ENCODE measurements around the gene MME.
A peak's percentile ranks its signal among the peaks of the same experiment; 100 is the strongest.
"Not testable (repeated sequence)": the region's sequence is repeated elsewhere in the genome, so short reads cannot be mapped to it uniquely, and the experiment has no call there.

MME gene

DNA sequence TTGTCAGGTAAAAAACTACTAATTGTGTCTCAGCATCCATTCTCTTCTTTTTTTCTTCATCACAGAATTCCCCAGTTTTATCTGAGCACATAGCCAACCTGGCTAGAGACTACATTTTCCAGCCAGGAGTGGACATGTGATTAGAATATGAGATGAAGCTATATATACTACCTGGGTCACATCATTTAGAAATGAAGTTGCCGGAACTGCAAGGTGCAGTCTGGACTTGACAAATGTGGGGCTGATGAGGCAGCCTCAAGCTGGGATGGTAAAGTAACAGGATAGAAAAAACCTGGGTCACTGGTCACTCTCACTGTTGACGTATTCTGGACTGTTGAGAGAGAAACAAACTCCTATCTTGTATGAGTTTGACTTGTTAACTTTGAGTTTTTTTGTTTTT is 113.7 kb downstream of the MME start:
- DNase-seq (ENCODE audit: low spot score) = no peak

DNA sequence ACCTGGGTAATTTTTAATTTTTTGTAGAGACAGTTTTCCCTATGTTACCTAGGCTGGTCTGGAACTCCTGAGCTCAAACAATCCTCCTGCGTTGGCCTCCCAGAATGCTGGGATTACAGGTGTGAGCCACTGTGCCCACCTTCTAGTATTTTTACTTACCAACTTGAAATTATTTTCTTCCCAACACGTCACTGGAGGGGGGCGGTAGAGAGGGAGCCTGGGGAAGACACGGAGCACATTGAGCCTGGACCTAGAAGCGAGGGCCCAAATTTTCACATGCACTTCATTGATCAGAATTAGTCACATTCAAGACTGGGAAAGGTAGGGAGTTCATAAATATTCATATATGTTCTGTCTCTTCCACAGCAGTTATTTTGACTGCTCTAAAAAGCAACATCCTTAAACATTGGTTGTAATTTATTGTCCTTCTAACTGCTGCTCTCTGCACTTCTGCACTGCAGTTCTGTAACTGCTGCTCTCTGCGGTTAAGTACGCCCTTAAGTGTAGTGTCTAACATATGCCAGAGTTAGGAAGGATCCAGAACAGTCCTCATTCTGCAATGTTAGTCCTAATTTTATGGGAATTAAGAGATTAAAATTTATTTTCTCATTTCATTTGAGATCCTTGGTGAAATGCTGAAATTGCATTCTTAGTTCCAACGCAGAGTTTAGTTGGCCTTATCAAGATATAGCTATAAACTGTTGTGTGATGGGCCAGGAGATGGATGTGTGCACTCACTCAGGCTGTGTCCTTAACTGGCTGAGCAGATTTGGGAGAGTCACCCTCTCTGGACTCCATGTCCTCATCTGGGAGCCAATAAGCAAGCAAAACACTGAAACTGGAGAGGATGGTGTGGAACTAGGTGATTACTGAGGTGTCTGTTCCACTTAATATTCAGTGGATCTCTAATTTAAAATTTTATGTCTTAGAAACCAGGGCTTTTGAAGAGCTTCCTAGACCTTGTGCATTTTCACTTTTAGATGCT is 115.1 kb downstream of the MME start:
- DNase-seq (ENCODE audit: low spot score) = no peak

DNA sequence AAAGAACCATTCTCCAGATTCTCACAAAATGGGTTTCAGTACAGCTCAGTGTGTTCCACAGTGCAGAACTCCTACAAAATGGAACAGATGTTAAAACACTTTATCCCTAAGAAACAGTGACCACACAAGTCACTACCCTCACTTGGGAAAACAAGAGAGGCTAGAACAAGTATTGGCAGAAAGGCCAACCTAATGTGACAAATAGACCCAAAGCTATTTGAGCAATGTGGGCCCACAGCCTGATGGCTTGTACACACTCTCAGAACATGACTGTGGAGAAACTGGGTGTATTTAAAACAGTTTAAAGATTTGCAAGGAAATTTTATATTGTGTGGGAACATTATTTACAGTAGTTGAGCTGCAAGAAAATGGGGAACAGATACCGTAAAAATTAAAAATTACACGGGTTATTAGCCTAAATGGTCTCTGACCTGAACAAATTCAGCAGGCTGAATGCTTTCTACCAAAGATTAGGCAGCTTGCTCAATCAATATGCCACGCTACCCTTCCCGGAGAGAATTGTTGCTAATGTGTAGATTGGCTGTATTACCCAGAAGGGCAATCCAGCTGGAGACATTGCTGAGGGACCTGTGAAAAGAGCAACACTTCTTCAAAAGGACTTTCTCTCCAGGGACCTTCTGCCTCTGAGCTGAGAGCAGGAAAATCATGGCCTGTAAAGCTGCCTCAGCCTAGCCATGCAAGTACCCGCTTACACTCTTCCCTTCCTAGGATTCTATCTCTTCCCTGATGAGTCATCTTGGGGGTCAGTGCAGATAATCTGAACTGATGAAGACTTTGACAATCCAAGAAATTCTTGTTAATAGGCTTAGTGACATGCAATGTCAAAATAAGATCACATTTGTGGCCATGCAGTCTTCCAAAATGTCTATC is 116.3 kb downstream of the MME start:
- no peak for DNase-seq (ENCODE audit: low spot score)

DNA sequence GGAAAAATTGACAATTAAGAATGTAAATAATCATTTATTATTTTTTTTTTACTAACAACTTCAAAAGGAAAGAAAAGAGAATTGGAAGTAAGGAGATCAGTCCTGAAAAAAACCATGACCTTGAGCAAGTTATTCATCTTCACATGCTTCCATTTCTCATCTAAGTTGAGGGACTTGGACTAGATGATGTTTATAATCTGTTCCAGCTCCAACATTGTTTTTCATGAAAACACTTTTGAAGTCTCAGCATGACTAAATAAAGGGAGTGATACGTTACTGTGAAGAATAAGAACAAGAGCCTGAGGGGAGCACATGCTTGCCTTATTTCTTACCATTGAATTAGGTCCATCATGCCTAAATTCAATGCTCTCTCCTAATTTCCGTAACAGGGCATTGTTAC is 117.7 kb downstream of the MME start:
- DNase-seq (ENCODE audit: low spot score) = no peak

DNA sequence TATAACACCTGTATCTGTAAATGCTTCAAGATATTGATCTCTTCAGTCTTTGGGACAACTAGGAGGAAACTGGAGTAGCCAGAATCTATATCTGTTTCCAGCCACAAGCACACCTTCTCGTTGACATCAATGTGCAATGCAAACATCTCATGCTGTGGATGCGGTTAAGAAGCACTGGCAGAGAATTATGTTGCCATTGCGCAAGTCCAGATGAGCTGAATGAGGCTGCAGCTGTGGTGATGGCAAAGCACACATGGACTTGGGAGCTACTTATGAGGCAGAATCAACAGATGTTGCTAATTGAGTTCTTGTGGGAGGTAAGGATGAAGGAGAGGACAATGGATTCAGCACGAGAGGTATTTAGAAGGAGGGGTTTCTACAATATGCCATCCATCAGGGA is 122.5 kb downstream of the MME start:
- DNase-seq (ENCODE audit: low spot score) = no peak

DNA sequence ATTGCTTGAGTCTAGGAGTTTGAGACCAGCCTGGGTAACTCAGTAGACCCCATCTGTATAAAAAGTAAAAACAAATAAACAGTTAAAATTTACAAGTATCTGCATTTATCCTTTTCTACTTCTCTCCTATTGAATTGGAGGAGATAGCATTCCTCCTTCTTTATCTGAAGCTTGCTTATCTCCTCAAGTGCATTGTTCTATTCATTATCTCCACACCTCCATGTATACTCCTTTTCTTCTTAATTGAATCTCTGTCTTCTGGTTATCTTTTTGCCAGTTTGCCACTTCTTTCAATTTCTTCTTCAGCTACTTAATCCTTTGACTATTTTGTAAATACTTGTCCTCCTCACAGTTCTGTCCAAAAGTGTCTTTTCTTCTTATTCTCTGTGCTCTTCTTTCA is 124.7 kb downstream of the MME start:
- DNase-seq (ENCODE audit: low spot score) = no peak

DNA sequence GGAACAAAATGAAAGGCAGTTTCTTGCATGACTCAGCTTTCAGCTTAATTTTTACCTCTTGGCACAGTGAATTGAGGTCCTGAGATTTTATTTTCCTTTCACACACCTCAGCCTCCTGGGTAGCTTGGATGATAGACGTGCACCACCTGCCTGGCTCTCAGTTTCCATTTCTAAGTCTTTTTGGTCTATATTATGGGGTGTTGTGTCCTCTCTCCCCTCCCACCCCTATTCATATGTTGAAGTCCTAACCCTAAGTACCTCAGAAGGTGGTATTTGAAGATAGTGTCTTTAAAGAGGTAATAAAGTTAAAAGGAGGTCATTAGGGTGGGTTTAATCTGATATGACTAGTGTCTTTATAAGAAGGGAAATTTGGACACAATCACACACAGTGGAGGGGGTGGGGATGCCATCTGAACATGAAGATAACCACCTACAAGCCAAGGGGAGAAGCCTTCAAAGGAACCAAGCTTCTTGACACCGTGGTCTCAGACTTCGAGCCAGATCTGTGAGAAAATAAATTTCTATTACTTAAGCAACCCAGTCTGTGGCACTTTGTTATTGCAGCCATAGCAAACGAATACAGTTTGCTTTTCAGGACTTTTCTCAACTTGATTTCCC is 128.2 kb downstream of the MME start:
- DNase-seq (ENCODE audit: low spot score) = no peak

DNA sequence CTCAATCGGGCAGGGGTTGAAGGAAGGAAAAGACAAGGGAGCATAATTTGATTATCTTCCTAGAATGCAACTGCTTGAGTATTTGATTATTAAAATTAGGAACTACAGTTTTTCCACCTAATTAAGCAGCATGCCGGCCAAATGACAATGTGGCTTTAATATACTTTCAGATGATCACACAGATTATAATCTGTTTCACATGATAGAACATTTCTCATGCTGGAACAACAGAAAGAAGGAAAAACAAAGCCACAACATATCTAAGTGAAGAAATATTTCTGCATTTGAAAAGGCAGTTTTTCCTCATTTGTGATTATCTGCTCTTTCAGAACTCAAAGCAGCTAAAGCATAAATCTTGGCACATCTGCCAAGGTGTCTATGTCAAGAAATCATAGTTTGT is 130.6 kb downstream of the MME start:
- no peak for DNase-seq (ENCODE audit: low spot score)

DNA sequence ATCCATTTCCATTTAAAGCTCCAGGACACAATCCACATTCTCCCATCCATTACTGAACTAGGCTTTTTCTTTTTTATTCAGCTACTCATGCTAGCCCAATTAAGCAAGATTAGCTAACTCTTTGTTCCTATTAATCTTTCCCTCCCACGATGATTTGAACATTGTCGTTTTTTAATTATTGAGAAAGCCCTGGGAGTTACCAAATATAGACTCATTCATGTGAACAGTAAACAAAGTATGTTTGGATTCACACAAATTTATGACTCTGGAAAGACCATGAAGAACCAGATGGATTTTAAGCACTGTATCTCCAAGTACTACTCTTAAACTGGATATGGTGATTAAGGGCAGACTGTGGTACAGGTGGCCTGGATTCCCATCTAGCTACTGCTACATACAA is 131.1 kb downstream of the MME start:
- no peak for DNase-seq (ENCODE audit: low spot score)

DNA sequence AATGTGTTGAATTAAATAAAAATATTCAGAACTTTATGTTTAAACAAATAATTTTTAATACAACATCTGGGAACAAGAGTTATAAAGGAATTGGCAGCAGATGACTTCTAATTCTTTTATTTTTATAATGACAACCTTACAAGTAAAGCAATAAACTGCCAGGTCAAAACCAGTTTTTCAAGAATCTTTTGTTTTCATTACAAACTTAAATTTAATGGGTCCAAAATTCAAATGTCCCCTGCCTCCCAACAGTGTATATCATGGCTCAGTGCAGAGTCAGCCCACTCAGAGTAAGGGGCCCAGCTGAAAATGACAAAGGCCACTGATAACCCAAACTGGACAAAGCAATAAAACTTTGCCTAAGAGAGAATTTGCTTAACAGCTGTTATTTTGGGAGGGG is 131.8 kb downstream of the MME start:
- no peak for DNase-seq (ENCODE audit: low spot score)

DNA sequence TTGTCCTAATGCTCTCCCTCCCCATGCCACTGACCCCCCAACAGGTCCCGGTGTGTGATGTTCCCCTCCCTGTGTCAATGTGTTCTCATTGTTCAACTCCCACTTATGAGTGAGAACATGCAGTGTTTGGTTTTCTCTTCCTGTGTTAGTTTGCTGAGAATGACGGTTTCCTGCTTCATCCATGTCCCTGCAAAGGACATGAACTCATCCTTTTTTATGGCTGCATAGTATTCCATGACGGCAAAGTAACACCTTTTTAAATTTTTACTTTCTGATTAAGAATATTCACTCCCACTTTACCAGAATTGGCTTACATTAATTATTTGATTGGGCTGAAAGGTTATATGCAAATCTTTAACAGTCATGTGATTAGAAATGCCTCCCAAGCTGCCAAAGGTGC is 135.9 kb downstream of the MME start:
- DNase-seq (ENCODE audit: low spot score) = not testable (repeated sequence)

DNA sequence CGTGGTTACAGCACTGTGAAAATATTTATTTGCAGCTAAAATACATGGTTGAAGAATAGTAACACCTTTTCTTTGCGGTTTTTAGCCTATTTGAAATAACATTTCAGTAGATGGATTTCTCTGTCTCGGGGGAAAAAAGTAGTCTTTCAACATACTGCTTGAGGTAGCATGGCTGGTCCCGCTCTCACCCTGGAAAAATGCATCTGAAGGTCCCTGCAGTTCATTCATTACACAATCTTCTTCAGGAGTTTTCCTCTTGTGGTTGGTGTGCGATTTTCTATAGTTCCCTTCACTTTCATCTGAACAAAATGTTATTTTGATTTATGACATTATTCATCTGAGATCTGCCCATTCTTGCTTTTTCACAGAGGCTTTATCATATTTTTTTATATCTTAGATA is 137.5 kb downstream of the MME start:
- DNase-seq (ENCODE audit: low spot score) = no peak

DNA sequence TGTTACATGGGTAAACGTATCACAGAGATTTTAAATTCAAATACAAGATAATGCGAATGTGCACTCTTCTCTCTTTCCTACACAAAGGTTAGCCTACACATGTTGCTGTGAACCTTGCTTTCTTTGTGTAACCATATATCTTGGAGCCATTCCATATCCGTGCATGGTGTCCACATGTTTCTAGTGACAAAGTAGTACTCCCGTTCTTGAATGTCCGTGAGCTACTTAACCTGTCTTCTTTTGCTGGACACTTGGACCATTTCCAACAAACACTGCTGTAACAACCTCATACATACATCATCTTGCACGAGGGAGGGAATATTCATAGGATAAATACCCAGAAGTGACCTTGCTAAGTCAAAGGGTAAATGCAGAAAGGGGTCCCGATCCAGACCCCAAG is 138.3 kb downstream of the MME start:
- no peak for DNase-seq (ENCODE audit: low spot score)

DNA sequence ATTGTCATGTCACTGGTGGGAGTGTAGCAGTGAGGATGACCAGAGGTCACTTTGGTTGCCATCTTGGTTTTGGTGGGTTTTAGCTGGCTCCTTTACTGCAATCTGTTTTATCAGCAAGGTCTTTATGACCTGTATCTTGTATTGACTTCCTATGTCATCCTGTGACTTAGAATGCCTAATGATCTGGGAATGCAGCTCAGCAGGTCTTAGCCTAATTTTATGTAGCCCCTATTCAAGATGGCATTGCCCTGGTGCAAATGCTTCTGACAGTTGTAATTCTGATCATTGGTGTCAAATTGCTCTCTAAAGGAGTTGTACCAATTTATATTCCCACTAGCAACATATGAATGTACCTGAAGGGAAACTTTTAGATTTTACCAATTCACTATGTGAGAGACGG is 139.0 kb downstream of the MME start:
- DNase-seq (ENCODE audit: low spot score) = no peak

DNA sequence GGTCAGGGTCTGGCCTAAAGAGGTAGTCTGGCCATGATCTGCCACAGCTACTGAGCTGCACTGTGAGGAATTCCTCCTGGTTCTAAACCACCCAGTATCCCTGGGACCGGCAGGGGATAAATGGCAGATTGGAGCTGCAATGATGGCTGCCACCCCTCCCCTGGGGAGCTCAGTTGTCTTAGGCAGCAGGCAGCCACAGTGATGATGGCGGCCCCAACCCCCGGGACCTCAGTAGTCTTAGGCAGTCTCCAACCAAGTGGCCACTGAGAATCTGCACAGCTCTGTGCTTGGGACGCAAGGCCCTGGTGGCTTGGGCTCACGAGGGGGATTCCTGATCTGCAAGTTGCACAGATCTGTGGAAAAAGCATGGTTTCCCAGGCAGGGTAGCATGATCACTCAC is 145.3 kb downstream of the MME start:
- no peak for DNase-seq (ENCODE audit: low spot score)

DNA sequence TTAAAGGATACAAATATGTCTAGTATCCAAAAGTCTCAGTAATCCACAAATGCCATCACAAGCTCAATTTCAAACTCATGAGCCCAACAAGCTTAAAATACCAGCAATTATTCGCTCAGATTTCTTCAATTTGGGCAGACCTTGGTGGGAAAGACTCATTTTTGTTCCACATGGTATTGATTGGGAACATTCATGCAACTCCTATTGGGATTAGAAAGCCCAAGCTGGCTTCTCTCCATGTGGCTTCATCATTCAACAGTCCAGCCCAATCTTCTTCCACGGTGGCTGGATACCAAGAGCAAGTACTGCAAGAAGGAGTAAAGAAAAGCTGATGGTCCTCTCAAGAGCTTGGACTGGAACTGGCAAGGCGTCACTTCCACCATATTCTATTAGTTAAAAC is 147.0 kb downstream of the MME start:
- DNase-seq (ENCODE audit: low spot score) = no peak

DNA sequence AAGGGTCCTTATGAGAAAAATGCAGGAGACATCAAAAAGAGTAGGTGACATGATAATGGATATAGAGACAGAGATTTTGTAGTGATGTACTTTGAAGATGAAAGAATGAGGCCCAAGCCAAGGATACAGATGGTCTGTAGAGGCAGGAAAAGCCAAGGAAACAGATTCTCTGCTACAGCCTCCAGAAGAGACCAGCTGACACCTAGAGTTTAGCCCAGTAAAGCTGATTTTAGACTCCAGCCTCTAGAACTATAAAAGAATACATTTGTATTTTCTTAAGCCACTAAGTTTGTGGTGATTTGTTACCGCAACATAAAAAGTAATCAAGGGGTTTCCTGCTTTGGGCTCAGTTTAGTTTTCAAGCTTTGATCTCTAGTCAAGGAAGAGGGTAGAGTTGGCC is 148.6 kb downstream of the MME start:
- DNase-seq (ENCODE audit: low spot score) = no peak

DNA sequence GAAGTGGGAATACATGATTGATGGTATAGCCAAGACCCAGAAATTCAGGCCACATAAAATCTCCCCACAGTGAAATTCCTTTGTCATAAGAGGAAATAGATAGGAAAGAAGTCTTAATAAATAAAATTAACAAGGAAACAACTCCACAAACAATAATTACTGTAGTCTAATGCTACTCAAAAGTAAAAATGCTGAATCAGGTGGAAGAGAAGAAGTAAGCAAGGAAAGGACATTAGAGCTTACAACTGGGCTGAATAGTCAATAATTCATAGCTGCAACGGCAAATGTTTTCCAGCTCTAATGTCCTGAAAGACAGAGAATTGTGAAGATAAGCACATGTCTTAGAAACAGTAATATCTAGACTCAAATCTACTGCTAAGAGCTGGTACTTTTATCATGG is 149.0 kb downstream of the MME start:
- no peak for DNase-seq (ENCODE audit: low spot score)

DNA sequence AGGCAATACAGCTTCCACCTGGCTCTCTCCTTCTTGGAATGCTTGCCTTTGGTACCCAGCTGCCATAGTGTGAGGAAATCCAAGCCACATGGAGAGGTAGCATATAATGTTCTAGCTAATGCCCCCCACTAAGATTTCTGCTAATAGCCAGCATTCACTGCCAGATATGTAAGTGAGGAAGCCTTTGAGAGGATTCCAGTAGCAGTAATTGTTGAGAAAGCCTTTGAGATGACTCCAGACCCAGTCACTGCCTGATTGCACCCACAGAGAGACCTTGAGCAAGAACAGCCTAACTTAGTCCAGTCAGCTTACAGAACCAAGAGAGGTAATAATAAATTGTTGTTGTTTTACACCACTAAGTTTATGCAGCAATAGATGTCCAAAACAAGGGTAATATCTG is 150.3 kb downstream of the MME start:
- DNase-seq (ENCODE audit: low spot score) = no peak

DNA sequence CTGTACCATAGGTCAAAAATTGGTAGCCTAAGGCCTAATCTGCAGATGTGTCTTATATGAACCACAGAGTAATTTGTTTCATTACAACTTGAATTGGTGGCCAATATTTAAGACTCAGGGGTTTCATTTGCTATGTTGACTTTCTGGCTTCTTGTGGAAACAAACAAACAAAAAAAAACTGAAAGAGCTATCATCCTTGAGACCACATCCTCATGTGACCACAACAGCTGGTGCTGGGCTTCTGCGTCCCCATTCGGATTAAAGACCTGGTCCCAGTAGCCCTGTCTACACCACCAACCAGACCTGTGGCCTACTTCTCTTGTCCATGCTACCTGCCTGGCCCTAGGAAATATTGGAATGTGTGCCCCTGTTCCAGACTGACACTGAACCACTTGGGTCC is 151.7 kb downstream of the MME start:
- DNase-seq (ENCODE audit: low spot score) = no peak

DNA sequence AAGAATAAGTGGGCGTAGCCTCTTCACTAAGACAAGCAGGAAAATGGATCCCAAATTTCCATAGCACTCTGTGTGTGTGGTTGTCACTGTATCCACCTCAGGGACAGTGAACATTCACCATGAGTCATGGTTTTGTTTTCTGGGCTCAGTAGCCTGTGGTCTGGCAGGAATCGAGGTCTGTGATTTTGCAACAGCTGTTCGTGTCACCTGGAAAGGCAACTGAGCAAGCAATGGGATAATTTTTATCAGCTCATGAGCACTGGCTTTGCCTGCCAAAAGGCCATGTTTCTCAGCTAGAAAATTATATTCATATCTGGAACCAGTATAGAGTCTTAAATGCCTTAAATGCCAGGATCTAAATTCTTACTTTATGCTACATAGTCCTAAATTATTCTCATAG is 152.5 kb downstream of the MME start:
- DNase-seq (ENCODE audit: low spot score) = peak; percentile 75

DNA sequence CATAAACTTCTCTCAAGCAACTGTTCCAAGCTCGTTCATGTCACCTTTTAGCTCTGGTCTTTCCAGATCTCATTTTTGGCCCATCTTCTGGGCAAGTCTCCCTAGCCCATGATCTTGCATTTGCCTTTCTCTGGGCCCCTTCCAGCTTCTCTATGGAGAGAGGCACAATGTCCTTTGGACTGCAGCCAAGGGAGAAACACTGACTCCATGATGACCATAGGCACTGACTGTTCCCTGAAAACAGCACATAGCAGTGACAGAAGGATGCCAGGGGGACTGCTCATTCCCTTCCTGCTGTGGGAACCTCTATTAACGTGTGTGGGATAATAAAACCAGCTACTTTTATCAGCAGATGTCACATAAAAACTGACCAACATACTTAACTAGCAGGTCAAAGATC is 153.1 kb downstream of the MME start:
- DNase-seq (ENCODE audit: low spot score) = peak; percentile 9

Data from SW480 (cell line).